ENCODE results near the gene MRPL51.

- TF ChIP-seq CTCF (conservative IDR thresholded peaks at IDR 0.05 in 1 of 2, IDR thresholded peaks at IDR 0.05 in 1 of 2; ENCODE audit: extremely low read depth in 1 of 2, insufficient read depth in 1 of 2, low read depth in 1 of 2, low read length in 2 of 2) (no peak), EZH2 (IDR thresholded peaks at IDR 0.05; ENCODE audit: borderline replicate concordance, low read length) (no peak)
These were observed 42.6 kb upstream of the MRPL51 start for GRCh38 chr12:6535697-6535946.
